HepG2 (cell line): ENCODE measurements around the gene DDX46. TPM values are rescaled to one million over a fixed set of nuclear protein-coding genes. Genes with fewer than 3 reads are reported as not detected.

ENCODE experiments used
- DMAP1 ChIP-seq: IDR thresholded peaks from 2 replicates; pipeline ENCODE4 v1.6.1; 2016
- HES4 ChIP-seq: sonication (generic); formaldehyde crosslinking; IDR thresholded peaks from 2 replicates; pipeline ENCODE4 v1.9.0; 2021; ENCODE audit warnings: mild to moderate bottlenecking, missing genetic modification reagents, borderline replicate concordance
- HHEX ChIP-seq: IDR thresholded peaks from 2 replicates; pipeline ENCODE4 v1.6.1; 2016; ENCODE audit warnings: control low read depth
- KAT7 ChIP-seq: IDR thresholded peaks from 2 replicates; pipeline ENCODE4 v1.6.1; 2018; ENCODE audit warnings: borderline replicate concordance, missing compliant biosample characterization
- KLF6 ChIP-seq: IDR thresholded peaks from 2 replicates; pipeline ENCODE4 v1.8.0; 2016; ENCODE audit warnings: missing biosample characterization, missing genetic modification reagents
- MIXL1 ChIP-seq: IDR thresholded peaks from 2 replicates; pipeline ENCODE4 v1.6.1; 2016
- MTF1 ChIP-seq: sonication (generic); formaldehyde crosslinking; IDR thresholded peaks from 2 replicates; pipeline ENCODE4 v1.5.0; 2020; ENCODE audit warnings: missing genetic modification reagents
- NFKBIZ ChIP-seq: IDR thresholded peaks from 2 replicates; pipeline ENCODE4 v1.6.1; 2018; ENCODE audit warnings: missing genetic modification reagents, missing compliant biosample characterization
- RBAK ChIP-seq: sonication (generic); formaldehyde crosslinking; IDR thresholded peaks from 2 replicates; pipeline ENCODE4 v1.5.1; 2020; ENCODE audit warnings: mild to moderate bottlenecking, missing genetic modification reagents
- RNF219 ChIP-seq: sonication (generic); formaldehyde crosslinking; IDR thresholded peaks from 2 replicates; pipeline ENCODE4 v1.5.0; 2020; ENCODE audit warnings: mild to moderate bottlenecking, missing genetic modification reagents
- SMYD3 ChIP-seq: sonication (generic); formaldehyde crosslinking; IDR thresholded peaks from 2 replicates; pipeline ENCODE4 v1.8.1; 2023; ENCODE audit warnings: mild to moderate bottlenecking, missing genetic modification reagents
- ZNF138 ChIP-seq: sonication (generic); formaldehyde crosslinking; IDR thresholded peaks from 2 replicates; pipeline ENCODE4 v1.5.0; 2020; ENCODE audit warnings: mild to moderate bottlenecking, low read depth, missing genetic modification reagents
- ZNF234 ChIP-seq: sonication (generic); formaldehyde crosslinking; conservative IDR thresholded peaks from 2 replicates; pipeline ENCODE4 v1.5.1; 2020; ENCODE audit warnings: mild to moderate bottlenecking, missing genetic modification reagents
- ZNF296 ChIP-seq: sonication (generic); formaldehyde crosslinking; conservative IDR thresholded peaks from 2 replicates; pipeline ENCODE4 v1.5.0; 2020; ENCODE audit warnings: mild to moderate bottlenecking, missing genetic modification reagents
- ZNF430 ChIP-seq: sonication (generic); formaldehyde crosslinking; IDR thresholded peaks from 2 replicates; pipeline ENCODE4 v1.9.0; 2021; ENCODE audit warnings: mild to moderate bottlenecking, missing genetic modification reagents
- ZNF570 ChIP-seq: sonication (generic); formaldehyde crosslinking; IDR thresholded peaks from 2 replicates; pipeline ENCODE4 v1.4.0; 2020; ENCODE audit warnings: mild to moderate bottlenecking, missing genetic modification reagents, borderline replicate concordance
- ZNF781 ChIP-seq: sonication (generic); formaldehyde crosslinking; IDR thresholded peaks from 2 replicates; pipeline ENCODE4 v1.5.1; 2020; ENCODE audit warnings: borderline replicate concordance, mild to moderate bottlenecking, missing genetic modification reagents; ENCODE audit errors: not compliant biosample characterization
- polyA plus RNA-seq, 8 experiments: library from polyadenylated mRNA; depleted of rRNA in 3 of 8; stranded (reverse) in 7 of 8; unstranded in 1 of 8; fragments of >200 nt; fragmentation: Illumina TruSeq in 4 of 8; extraction: Trizol in 4 of 8; gene quantifications; 2 replicates each; pipeline versions ENCODE4 v1.2.1 to v1.2.3, GENCODE V29; 2011 to 2016; ENCODE audit warnings: low read depth in 4 of 8, missing spikeins in 1 of 8, mixed read lengths in 1 of 8; ENCODE audit not compliant: insufficient read depth in 1 of 8
- total RNA-seq, 5 experiments: library from RNA; depleted of rRNA; stranded (reverse); fragments of >200 nt; fragmentation: Illumina TruSeq; extraction: Trizol; gene quantifications; 2 replicates each; pipeline ENCODE4 v1.2.3, GENCODE V29; 2016; ENCODE audit warnings: low read depth in 1 of 5
- TF ChIP-seq, protein P1 (sequence below): sonication (generic); formaldehyde crosslinking; conservative IDR thresholded peaks from 2 replicates; pipeline ENCODE4 v1.4.0; 2020; ENCODE audit warnings: missing genetic modification reagents
- TF ChIP-seq, protein P2 (sequence below): sonication (generic); formaldehyde crosslinking; IDR thresholded peaks from 2 replicates; pipeline ENCODE4 v1.9.0; 2022; ENCODE audit warnings: low read depth, missing genetic modification reagents
- TF ChIP-seq, protein P3 (sequence below): sonication (generic); formaldehyde crosslinking; IDR thresholded peaks from 2 replicates; pipeline ENCODE4 v1.4.0; 2020; ENCODE audit warnings: mild to moderate bottlenecking, missing genetic modification reagents

Gene DDX46
- total and polyA plus RNA-seq, 2 of the 13 experiments (the other 11 are each of a cell fraction or from before 2014, with no cell fraction given): 27.3 to 59.3 TPM

- TF ChIP-seq ZNF234 (no peak; the same call in 1 of the 2 replicates), DMAP1 (CRISPR knock-in tag) (peak; percentile 90; the same call in 1 of the 2 replicates), MIXL1 (CRISPR knock-in tag) (0 out of 2 replicates have a peak, but pooled peaks have one; percentile 14), NFKBIZ (CRISPR knock-in tag) (no peak), RBAK (CRISPR knock-in tag) (no peak), ZNF138 (CRISPR knock-in tag) (peak; percentile 48; the same call in 1 of the 2 replicates), ZNF570 (no peak), MTF1 (CRISPR knock-in tag) (0 out of 2 replicates have a peak, but pooled peaks have one; percentile 21), RNF219 (no peak), KAT7 (CRISPR knock-in tag) (peak; percentile 96; the same call in 1 of the 2 replicates), SMYD3 (no peak), HHEX (CRISPR knock-in tag) (no peak), HES4 (CRISPR knock-in tag) (peak; percentile 84; the same call in 1 of the 2 replicates), ZNF430 (peak; percentile 95), KLF6 (CRISPR knock-in tag) (peak; percentile 94), ZNF296 (peak; percentile 66), ZNF781 (CRISPR knock-in tag) (no peak)
- TF ChIP-seq, protein P1, sequence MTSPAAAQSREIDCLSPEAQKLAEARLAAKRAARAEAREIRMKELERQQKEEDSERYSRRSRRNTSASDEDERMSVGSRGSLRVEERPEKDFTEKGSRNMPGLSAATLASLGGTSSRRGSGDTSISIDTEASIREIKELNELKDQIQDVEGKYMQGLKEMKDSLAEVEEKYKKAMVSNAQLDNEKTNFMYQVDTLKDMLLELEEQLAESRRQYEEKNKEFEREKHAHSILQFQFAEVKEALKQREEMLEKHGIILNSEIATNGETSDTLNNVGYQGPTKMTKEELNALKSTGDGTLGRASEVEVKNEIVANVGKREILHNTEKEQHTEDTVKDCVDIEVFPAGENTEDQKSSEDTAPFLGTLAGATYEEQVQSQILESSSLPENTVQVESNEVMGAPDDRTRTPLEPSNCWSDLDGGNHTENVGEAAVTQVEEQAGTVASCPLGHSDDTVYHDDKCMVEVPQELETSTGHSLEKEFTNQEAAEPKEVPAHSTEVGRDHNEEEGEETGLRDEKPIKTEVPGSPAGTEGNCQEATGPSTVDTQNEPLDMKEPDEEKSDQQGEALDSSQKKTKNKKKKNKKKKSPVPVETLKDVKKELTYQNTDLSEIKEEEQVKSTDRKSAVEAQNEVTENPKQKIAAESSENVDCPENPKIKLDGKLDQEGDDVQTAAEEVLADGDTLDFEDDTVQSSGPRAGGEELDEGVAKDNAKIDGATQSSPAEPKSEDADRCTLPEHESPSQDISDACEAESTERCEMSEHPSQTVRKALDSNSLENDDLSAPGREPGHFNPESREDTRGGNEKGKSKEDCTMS (CRISPR knock-in tag): no peak; the same call in 1 of the 2 replicates
- TF ChIP-seq, protein P2, sequence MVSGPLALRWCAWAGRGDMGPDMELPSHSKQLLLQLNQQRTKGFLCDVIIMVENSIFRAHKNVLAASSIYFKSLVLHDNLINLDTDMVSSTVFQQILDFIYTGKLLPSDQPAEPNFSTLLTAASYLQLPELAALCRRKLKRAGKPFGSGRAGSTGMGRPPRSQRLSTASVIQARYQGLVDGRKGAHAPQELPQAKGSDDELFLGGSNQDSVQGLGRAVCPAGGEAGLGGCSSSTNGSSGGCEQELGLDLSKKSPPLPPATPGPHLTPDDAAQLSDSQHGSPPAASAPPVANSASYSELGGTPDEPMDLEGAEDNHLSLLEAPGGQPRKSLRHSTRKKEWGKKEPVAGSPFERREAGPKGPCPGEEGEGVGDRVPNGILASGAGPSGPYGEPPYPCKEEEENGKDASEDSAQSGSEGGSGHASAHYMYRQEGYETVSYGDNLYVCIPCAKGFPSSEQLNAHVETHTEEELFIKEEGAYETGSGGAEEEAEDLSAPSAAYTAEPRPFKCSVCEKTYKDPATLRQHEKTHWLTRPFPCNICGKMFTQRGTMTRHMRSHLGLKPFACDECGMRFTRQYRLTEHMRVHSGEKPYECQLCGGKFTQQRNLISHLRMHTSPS (CRISPR knock-in tag): no peak
- TF ChIP-seq, protein P3, sequence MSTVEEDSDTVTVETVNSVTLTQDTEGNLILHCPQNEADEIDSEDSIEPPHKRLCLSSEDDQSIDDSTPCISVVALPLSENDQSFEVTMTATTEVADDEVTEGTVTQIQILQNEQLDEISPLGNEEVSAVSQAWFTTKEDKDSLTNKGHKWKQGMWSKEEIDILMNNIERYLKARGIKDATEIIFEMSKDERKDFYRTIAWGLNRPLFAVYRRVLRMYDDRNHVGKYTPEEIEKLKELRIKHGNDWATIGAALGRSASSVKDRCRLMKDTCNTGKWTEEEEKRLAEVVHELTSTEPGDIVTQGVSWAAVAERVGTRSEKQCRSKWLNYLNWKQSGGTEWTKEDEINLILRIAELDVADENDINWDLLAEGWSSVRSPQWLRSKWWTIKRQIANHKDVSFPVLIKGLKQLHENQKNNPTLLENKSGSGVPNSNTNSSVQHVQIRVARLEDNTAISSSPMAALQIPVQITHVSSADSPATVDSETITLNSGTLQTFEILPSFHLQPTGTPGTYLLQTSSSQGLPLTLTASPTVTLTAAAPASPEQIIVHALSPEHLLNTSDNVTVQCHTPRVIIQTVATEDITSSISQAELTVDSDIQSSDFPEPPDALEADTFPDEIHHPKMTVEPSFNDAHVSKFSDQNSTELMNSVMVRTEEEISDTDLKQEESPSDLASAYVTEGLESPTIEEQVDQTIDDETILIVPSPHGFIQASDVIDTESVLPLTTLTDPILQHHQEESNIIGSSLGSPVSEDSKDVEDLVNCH (CRISPR knock-in tag): no peak
These were observed 115.6 kb downstream of the DDX46 start, which contains the start of gene TXNDC15 (continued) for GRCh38 chr5:134873987-134874830.
